Cardiac fibroblast (primary cell): ENCODE results near the gene CMC4.

Experiments
- DNase-seq, 2 donors: peaks; one replicate each; pipeline versions ENCODE4 v3.0.0 to v3.0.0-alpha.2; 2010; ENCODE audit warnings: low read depth in 2 of 2
- H3K4me3 ChIP-seq, 2 donors: replicated peaks in 1 of 2; 1 replicate in 1 of 2; 2 replicates in 1 of 2; pipeline ENCODE4 v1.5.1; 2011; ENCODE audit warnings: low read depth in 2 of 2, low read length in 2 of 2, mild to moderate bottlenecking in 2 of 2, moderate library complexity in 1 of 2
- CTCF ChIP-seq: IDR thresholded peaks from one replicate; pipeline ENCODE4 v1.5.1; 2011; ENCODE audit warnings: low read depth, mild to moderate bottlenecking, low read length, inconsistent platforms

Gene CMC4

GRCh38 chrX:155026727-155027508, 44.0 kb downstream of the CMC4 start, which contains the start of gene FUNDC2:
Gene FUNDC2, plus strand, starts transcription at chrX:155026844. Its CDS starts 95 bp downstream, at chrX:155026939.
- no peak for TF ChIP-seq CTCF
- peak; percentile 93 to 97 for DNase-seq
- peak within 1 kb of the TSS; percentile 58 to 63 for H3K4me3 ChIP-seq

GRCh38 chrX:155026420-155026726, 44.6 kb downstream of the CMC4 start:
- no peak for TF ChIP-seq CTCF
- H3K4me3 ChIP-seq: peak overlapping the region; percentile 58 to 63
- no peak for DNase-seq

GRCh38 chrX:155023907-155024833, 46.8 kb downstream of the CMC4 start:
- DNase-seq: no peak
- no peak for TF ChIP-seq CTCF
- H3K4me3 ChIP-seq: no peak overlapping the region

GRCh38 chrX:155022585-155022984, 48.4 kb downstream of the CMC4 start, which contains the start of gene F8:
Gene F8, minus strand, starts transcription at chrX:155022723. Its CDS starts 171 bp downstream, at chrX:155022552.
- TF ChIP-seq CTCF: no peak
- H3K4me3 ChIP-seq: peak within 1 kb of the TSS in 1 of 2 donors; percentile 13
- DNase-seq: no peak

GRCh38 chrX:155020591-155020990, 50.3 kb downstream of the CMC4 start:
- DNase-seq: no peak
- H3K4me3 ChIP-seq: no peak overlapping the region
- TF ChIP-seq CTCF: no peak
